Breast epithelium (tissue), 4 donors: Measurements from ENCODE around the gene HPDL. TPM values are rescaled to one million over a fixed set of nuclear protein-coding genes. Genes with fewer than 3 reads are reported as not detected.
A peak's percentile ranks its signal among the peaks of the same experiment; 100 is the strongest.

ENCODE experiments used
- DNase-seq, 2 donors: peaks; one replicate each; pipeline ENCODE4 v3.0.0-alpha.2; 2019; ENCODE audit warnings: low spot score in 2 of 2
- H3K27ac ChIP-seq, 2 donors: fragments of 200-600 bp; sonication (generic) in 1 of 2; one replicate each; pipeline ENCODE4 v1.5.1; 2016 to 2019; ENCODE audit warnings: mild to moderate bottlenecking in 1 of 2
- H3K27me3 ChIP-seq, 2 donors: fragments of 200-600 bp; sonication (generic) in 1 of 2; one replicate each; pipeline versions ENCODE4 v1.5.1 to v1.6.0; 2017 to 2019; ENCODE audit warnings: control low read depth in 1 of 2, mild to moderate bottlenecking in 1 of 2
- H3K36me3 ChIP-seq: fragments of 200-600 bp; one replicate; pipeline ENCODE4 v1.5.1; 2019
- H3K4me1 ChIP-seq, 2 donors: fragments of 200-600 bp; sonication (generic); one replicate each; pipeline ENCODE4 v1.5.1; 2016 to 2019; ENCODE audit warnings: control low read depth in 1 of 2
- H3K4me3 ChIP-seq, 3 donors: fragments of 200-600 bp; sonication (generic); 1 replicate in 2 of 3; 2 replicates in 1 of 3; pipeline ENCODE4 v1.5.1; 2016 to 2019; ENCODE audit warnings: mild to moderate bottlenecking in 3 of 3, moderate library complexity in 2 of 3
- H3K9me3 ChIP-seq, 2 donors: fragments of 200-600 bp; sonication (generic) in 1 of 2; one replicate each; pipeline ENCODE4 v1.5.1; 2016 to 2019; ENCODE audit warnings: control low read depth in 1 of 2
- POLR2A ChIP-seq: fragments of 450-650 bp; IDR thresholded peaks from one replicate; pipeline ENCODE4 v1.6.1; 2016; ENCODE audit warnings: antibody characterized with exemption, mild to moderate bottlenecking, moderate library complexity
- POLR2AphosphoS5 ChIP-seq, 3 donors: sonication (generic); formaldehyde crosslinking; IDR thresholded peaks; one replicate each; pipeline ENCODE4 v1.6.1; 2017; ENCODE audit warnings: antibody characterized with exemption in 3 of 3
- intact Hi-C: fragments of 100-400 bp; cut with DNase I; formaldehyde crosslinking; loops from one replicate; pipeline ENCODE4 v1.15.1; 2023; ENCODE audit warnings: low total_unique reads
- total RNA-seq, 3 donors: library from RNA; depleted of rRNA; stranded (reverse); fragments of >200 nt; gene quantifications; one replicate each; pipeline ENCODE4 v1.1.0, GENCODE V29; 2016
- TF ChIP-seq, protein P1 (sequence below), 3 donors: fragments of 450-650 bp; IDR thresholded peaks; one replicate each; pipeline ENCODE4 v1.5.1; 2016 to 2017; ENCODE audit warnings: antibody characterized with exemption in 3 of 3, mild to moderate bottlenecking in 3 of 3, moderate library complexity in 3 of 3

HPDL gene
- total RNA-seq, 3 donors from 2014 or later, result 0.44 TPM; not detected in 2

DNA sequence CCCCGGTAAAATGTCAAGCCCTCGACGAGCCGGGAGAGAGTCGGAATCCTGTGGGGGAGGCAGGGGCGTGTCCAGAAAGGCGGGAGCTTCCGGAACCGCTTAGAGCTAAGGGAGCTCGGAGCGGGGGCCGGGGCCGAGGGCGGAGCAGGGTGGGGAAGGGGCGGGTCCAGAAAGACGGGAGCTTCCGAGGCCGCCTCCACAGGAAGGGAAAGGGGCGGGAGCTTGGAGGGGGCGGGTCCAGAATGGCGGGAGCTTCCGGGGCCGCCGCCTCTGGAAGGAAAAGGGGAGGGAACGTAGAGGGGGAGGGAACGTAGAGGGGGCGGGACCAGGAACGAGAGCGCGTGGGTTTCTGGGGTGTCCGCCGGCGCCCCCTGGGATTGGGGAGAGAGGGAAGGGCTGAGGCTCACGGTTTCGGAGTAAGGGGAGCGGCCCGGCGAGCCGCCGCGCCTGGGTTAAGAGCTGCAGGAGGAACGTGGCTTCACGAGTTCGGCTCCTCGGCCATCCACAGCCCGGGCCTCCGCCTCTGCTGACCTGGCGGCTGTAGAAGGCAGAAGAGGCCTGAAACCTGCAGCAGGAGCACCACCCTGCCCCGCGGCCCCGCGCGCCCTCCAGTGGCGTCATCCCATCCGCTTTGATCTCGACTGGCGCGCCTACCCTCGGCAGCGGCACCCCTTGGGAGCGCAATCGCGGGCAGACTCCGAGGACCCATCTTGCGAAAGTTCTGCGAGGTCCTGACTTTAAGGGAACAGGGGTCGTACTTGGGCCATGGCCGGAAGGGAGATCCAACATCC lies 23.0 kb upstream of the HPDL start:
- peak; percentile 98 to 99 for DNase-seq
- Histone ChIP-seq H3K4me3 (peak overlapping the region; percentile 62 to 86 (median 67)), H3K9me3 (no peaks in the 10 kb centered on the region), H3K27ac (peak overlapping the region; percentile 91 to 96), H3K4me1 (peaks cover 0 to 6% of the 10 kb centered on the region in 2 donors), H3K36me3 (no peaks in the 10 kb centered on the region), H3K27me3 (no peaks in the 10 kb centered on the region)
- TF ChIP-seq POLR2A, result peak; percentile 55
- peak; percentile 66 to 87 (median 84) for TF ChIP-seq POLR2AphosphoS5 (IDR thresholded peaks at IDR 0.05)
- TF ChIP-seq, protein P1, sequence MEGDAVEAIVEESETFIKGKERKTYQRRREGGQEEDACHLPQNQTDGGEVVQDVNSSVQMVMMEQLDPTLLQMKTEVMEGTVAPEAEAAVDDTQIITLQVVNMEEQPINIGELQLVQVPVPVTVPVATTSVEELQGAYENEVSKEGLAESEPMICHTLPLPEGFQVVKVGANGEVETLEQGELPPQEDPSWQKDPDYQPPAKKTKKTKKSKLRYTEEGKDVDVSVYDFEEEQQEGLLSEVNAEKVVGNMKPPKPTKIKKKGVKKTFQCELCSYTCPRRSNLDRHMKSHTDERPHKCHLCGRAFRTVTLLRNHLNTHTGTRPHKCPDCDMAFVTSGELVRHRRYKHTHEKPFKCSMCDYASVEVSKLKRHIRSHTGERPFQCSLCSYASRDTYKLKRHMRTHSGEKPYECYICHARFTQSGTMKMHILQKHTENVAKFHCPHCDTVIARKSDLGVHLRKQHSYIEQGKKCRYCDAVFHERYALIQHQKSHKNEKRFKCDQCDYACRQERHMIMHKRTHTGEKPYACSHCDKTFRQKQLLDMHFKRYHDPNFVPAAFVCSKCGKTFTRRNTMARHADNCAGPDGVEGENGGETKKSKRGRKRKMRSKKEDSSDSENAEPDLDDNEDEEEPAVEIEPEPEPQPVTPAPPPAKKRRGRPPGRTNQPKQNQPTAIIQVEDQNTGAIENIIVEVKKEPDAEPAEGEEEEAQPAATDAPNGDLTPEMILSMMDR (IDR thresholded peaks at IDR 0.05), result peak; percentile 17 to 58 (median 48)
- intact Hi-C loops, result loop anchor here (5.0 kb wide), 1 partner anchor 291 kb away; the partner anchor contains the start of genes HECTD3 and UROD

- no peaks in the 10 kb centered on the region for H3K27me3 ChIP-seq
- no peak for DNase-seq
- TF ChIP-seq POLR2A, result no peak
- TF ChIP-seq, protein P1 (IDR thresholded peaks at IDR 0.05), result no peak
- TF ChIP-seq POLR2AphosphoS5 (IDR thresholded peaks at IDR 0.05), result no peak
- H3K9me3 ChIP-seq, result no peaks in the 10 kb centered on the region
- H3K27ac ChIP-seq, result peak overlapping the region; percentile 91 to 96
- peaks cover 0 to 6% of the 10 kb centered on the region in 2 donors for H3K4me1 ChIP-seq
- intact Hi-C loops, result loop anchor here (5.0 kb wide), 1 partner anchor 292 kb away; the partner anchor contains the start of genes HECTD3 and UROD
- peak overlapping the region; percentile 62 to 86 (median 67) for H3K4me3 ChIP-seq
- H3K36me3 ChIP-seq, result no peaks in the 10 kb centered on the region
Observed at GRCh38 chr1:45304311-45305081, 22.2 kb upstream of the HPDL start.

DNA sequence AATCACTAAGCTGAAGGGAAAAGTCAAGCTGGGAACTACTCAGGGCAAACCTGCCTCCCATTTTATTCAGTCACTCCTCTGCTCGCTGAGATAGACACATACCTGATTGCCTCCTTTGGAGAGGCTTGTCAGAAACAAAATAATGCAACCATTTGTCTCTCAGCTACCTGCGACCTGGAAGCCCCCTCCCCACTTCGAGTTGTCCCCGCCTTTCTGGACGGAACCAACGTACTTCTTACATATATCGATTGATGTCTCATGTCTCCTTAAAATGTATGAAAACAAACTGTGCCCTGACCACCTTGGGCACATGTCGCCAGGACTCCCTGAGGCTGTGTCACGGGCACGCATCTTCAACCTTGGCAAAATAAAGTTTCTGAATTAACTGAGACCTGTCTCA lies 21.5 kb upstream of the HPDL start:
- H3K27ac ChIP-seq, result no peak overlapping the region
- TF ChIP-seq POLR2AphosphoS5 (IDR thresholded peaks at IDR 0.05), result no peak
- TF ChIP-seq POLR2A, result no peak
- TF ChIP-seq, protein P1 (IDR thresholded peaks at IDR 0.05), result no peak
- no peaks in the 10 kb centered on the region for H3K27me3 ChIP-seq
- DNase-seq, result no peak
- peaks cover 0 to 6% of the 10 kb centered on the region in 2 donors for H3K4me1 ChIP-seq
- no peaks in the 10 kb centered on the region for H3K36me3 ChIP-seq
- no peak overlapping the region for H3K4me3 ChIP-seq
- intact Hi-C loops, result no loop called here
- H3K9me3 ChIP-seq, result no peaks in the 10 kb centered on the region

DNA sequence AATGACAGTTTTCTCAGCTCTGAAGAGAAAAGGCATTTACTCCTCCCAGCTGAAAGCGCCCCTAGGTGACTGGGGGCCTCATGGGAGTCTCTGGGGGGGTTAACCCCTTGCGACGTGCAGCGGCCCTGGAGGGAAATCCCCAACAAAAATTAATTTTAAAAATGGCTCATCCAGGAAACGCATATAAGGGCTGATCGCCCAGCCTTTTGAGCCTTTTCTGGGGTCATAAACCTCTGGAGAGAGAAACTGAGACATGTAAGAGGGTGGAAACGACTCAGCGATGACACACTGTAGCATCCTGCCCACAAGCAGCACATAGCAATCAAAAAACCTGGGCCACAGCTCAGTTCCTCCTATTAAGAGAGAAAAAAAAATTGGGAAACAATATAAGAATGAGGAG lies 20.4 kb upstream of the HPDL start:
- Histone ChIP-seq H3K9me3 (no peaks in the 10 kb centered on the region), H3K27me3 (no peaks in the 10 kb centered on the region), H3K4me3 (no peak overlapping the region), H3K4me1 (peaks cover 0 to 6% of the 10 kb centered on the region in 2 donors), H3K36me3 (no peaks in the 10 kb centered on the region), H3K27ac (no peak overlapping the region)
- TF ChIP-seq, protein P1 (IDR thresholded peaks at IDR 0.05), result no peak
- TF ChIP-seq POLR2A (no peak), POLR2AphosphoS5 (IDR thresholded peaks at IDR 0.05) (no peak)
- intact Hi-C loops, result no loop called here
- DNase-seq, result no peak
